Sigmoid colon (tissue), 4 donors: Measurements from ENCODE around the gene LRRC8D.

Experiments
- CTCF ChIP-seq, 4 experiments: fragments of 450-650 bp in 3 of 4; fragments of 200-600 bp in 1 of 4; IDR thresholded peaks; one replicate each; pipeline ENCODE4 v1.5.1; 2016 to 2019; ENCODE audit warnings: antibody characterized with exemption in 4 of 4, mild to moderate bottlenecking in 3 of 4, moderate library complexity in 2 of 4
- EP300 ChIP-seq, 4 donors: sonication (generic); formaldehyde crosslinking; IDR thresholded peaks; one replicate each; pipeline ENCODE4 v1.6.1; 2017; ENCODE audit warnings: antibody characterized with exemption in 4 of 4
- POLR2A ChIP-seq, 2 donors: fragments of 450-650 bp; IDR thresholded peaks; one replicate each; pipeline ENCODE4 v1.6.1; 2016; ENCODE audit warnings: antibody characterized with exemption in 2 of 2, mild to moderate bottlenecking in 2 of 2, moderate library complexity in 2 of 2
- POLR2AphosphoS5 ChIP-seq, 4 donors: sonication (generic); formaldehyde crosslinking; IDR thresholded peaks; one replicate each; pipeline ENCODE4 v1.6.1; 2017; ENCODE audit warnings: antibody characterized with exemption in 4 of 4

DNA sequence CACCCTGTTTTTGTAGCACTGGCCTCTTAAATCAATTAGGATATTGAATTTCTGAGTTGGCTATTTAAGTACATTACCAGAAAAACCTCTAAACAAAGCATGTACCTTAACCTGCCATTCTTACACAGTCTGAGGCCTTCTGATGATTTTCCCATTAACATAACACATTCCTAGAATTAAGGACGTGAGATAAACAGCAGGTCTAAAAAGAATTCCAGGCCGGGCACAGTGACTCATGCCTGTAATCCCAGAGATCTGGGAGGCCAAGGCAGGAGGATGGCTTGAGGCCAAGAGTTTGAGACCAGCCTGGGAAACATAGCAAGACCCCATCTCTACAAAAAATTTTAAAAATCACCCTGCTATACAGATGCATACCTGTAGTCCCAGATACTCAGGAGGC is 18.0 kb upstream of the LRRC8D start:
- TF ChIP-seq CTCF (IDR thresholded peaks at IDR 0.05) (no peak), POLR2AphosphoS5 (IDR thresholded peaks at IDR 0.05) (no peak), POLR2A (IDR thresholded peaks at IDR 0.05) (no peak), EP300 (IDR thresholded peaks at IDR 0.05) (no peak)
